Measurements from ENCODE around the gene KIF3A. TPM values are rescaled to one million over a fixed set of nuclear protein-coding genes. Genes with fewer than 3 reads are reported as not detected.
A peak's percentile ranks its signal among the peaks of the same experiment; 100 is the strongest.

Gene KIF3A
- total RNA-seq, 1 donor from 2014 or later = 11.9 TPM

DNA sequence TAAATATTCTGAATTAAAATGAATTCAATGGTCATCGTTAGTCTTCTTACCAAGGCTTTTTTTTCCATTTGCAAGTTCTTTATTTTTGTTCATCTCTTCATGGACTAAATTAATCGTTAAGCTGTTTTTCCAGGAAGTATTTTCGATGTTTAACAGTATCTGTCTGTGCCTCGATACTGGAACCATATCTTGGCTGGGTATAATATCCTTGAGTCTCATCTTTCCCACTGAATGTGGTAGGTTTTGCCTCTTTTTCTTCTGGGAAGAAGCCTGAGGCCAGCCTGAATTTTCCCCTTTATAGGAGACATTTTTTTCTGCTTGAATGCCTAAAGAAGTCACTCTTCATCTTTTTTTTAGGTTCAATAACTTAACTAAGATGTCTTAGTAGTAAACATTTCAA, 43.7 kb upstream of the KIF3A start:
- no peak overlapping the region for H3K4me3 ChIP-seq
- H3K36me3 ChIP-seq = no peaks in the 10 kb centered on the region
- intact Hi-C loops (cut with micrococcal nuclease) = no loop called here
- no peaks in the 10 kb centered on the region for H3K27me3 ChIP-seq (ENCODE audit: low read depth)
- DNase-seq = no peak
- no peak overlapping the region for H3K27ac ChIP-seq (replicated peaks)
- H3K9me3 ChIP-seq (replicated peaks) = no peaks in the 10 kb centered on the region
- TF ChIP-seq, protein P1, sequence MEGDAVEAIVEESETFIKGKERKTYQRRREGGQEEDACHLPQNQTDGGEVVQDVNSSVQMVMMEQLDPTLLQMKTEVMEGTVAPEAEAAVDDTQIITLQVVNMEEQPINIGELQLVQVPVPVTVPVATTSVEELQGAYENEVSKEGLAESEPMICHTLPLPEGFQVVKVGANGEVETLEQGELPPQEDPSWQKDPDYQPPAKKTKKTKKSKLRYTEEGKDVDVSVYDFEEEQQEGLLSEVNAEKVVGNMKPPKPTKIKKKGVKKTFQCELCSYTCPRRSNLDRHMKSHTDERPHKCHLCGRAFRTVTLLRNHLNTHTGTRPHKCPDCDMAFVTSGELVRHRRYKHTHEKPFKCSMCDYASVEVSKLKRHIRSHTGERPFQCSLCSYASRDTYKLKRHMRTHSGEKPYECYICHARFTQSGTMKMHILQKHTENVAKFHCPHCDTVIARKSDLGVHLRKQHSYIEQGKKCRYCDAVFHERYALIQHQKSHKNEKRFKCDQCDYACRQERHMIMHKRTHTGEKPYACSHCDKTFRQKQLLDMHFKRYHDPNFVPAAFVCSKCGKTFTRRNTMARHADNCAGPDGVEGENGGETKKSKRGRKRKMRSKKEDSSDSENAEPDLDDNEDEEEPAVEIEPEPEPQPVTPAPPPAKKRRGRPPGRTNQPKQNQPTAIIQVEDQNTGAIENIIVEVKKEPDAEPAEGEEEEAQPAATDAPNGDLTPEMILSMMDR (IDR thresholded peaks at IDR 0.05; ENCODE audit: borderline replicate concordance) = no peak
- H3K4me1 ChIP-seq = peaks cover 20% of the 10 kb centered on the region

DNA sequence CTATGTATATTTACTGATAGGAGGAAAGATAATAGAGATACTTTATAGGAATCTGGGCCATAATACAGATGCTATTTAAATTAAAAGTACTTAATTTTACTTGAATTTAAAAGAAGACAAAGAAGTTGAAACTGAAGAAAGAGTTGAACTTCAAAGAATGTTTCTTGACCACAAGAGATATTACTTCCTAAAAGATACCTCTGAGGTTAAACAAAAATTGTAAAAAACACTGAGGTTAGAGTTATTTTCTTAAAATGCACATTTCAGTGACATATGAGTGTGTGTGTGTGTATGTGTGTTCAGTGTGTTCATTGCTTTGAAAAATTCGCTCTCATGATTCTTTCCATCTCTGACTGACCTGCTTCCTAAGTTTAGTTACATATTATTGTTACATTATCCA, 43.2 kb upstream of the KIF3A start:
- no peak overlapping the region for H3K4me3 ChIP-seq
- no peak for DNase-seq
- no peak overlapping the region for H3K27ac ChIP-seq (replicated peaks)
- H3K4me1 ChIP-seq = peaks cover 25% of the 10 kb centered on the region
- H3K27me3 ChIP-seq (ENCODE audit: low read depth) = no peaks in the 10 kb centered on the region
- no peaks in the 10 kb centered on the region for H3K36me3 ChIP-seq
- TF ChIP-seq, protein P1 (IDR thresholded peaks at IDR 0.05; ENCODE audit: borderline replicate concordance) = no peak
- intact Hi-C loops (cut with micrococcal nuclease) = no loop called here
- no peaks in the 10 kb centered on the region for H3K9me3 ChIP-seq (replicated peaks)

DNA sequence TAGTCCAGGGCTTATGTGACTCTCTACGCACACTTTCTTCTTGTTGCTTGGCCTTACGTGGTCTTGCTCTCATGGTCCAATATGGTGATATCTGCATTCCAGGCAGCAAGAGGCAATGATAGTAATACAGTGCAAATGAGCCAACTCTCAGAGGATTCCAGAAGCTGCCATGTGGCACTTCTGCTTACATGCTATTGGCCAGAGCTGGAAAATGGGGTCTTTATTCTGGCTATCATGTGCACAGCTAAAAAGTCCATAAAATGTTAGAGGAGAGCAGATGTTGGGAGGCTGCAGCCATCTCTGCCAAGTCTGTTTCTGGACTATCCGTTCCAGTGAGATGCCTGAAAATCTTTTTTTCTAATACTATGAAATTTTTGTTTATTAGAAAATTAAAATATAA, 42.6 kb upstream of the KIF3A start:
- no peaks in the 10 kb centered on the region for H3K36me3 ChIP-seq
- H3K27me3 ChIP-seq (ENCODE audit: low read depth) = no peaks in the 10 kb centered on the region
- no peaks in the 10 kb centered on the region for H3K9me3 ChIP-seq (replicated peaks)
- intact Hi-C loops (cut with micrococcal nuclease) = no loop called here
- H3K4me3 ChIP-seq = no peak overlapping the region
- DNase-seq = no peak
- TF ChIP-seq, protein P1 (IDR thresholded peaks at IDR 0.05; ENCODE audit: borderline replicate concordance) = no peak
- H3K4me1 ChIP-seq = peaks cover 31% of the 10 kb centered on the region
- no peak overlapping the region for H3K27ac ChIP-seq (replicated peaks)

DNA sequence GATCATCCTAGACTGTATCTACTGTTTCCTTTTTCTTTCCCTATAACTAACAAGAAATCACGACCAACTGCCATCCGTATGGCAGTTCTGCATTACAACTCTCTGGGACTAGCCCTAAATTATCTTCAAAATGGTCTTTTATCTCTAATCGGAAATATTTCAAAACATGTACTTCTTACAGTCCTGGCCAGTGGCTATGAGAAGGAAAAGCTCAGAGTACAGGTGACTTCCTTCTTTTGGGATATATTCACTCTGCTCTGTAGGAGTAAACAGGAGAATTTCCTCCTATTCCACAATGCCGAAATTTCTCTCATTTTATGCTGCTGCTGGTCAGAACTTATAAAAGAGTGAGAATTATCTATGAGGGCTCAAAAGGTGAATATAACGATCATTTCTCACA, 41.5 kb upstream of the KIF3A start:
- Histone ChIP-seq H3K4me3 (no peak overlapping the region), H3K36me3 (no peaks in the 10 kb centered on the region), H3K4me1 (peaks cover 42% of the 10 kb centered on the region), H3K27ac (replicated peaks) (no peak overlapping the region), H3K9me3 (replicated peaks) (no peaks in the 10 kb centered on the region), H3K27me3 (ENCODE audit: low read depth) (no peaks in the 10 kb centered on the region)
- TF ChIP-seq, protein P1 (IDR thresholded peaks at IDR 0.05; ENCODE audit: borderline replicate concordance) = no peak
- intact Hi-C loops (cut with micrococcal nuclease) = no loop called here
- DNase-seq = no peak

DNA sequence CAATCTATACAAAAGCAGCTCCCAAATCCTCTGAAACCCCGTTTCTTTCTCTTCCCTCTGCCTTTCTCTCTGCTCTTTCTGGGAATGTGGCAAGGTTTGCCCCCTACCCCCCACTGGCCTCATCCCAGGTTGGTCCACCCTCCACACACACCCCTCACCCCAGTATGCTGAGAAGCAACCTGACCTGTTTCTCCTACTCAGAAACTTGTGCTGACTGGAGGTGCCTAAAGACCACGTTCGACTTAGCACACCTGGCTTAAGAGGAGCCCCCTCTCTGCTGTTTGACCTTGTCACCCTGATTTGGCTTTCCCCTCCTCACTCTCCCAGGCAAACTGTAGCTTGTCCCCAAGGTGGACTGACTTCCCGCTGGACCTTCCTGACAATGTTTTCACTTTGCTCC, 40.8 kb upstream of the KIF3A start:
- Histone ChIP-seq H3K36me3 (no peaks in the 10 kb centered on the region), H3K27ac (replicated peaks) (peak overlapping the region; percentile 90), H3K27me3 (ENCODE audit: low read depth) (no peaks in the 10 kb centered on the region), H3K4me1 (peaks cover 49% of the 10 kb centered on the region), H3K9me3 (replicated peaks) (no peaks in the 10 kb centered on the region), H3K4me3 (peak overlapping the region; percentile 95)
- TF ChIP-seq, protein P1 (IDR thresholded peaks at IDR 0.05; ENCODE audit: borderline replicate concordance) = no peak
- no peak for DNase-seq
- intact Hi-C loops (cut with micrococcal nuclease) = no loop called here

Data from left ventricle myocardium inferior (tissue), 1 donor.